ENCODE data around the gene IGF1.

GRCh38 chr12:102413396-102413795 lies 67.0 kb downstream of the IGF1 start:
- TF ChIP-seq, protein P1, sequence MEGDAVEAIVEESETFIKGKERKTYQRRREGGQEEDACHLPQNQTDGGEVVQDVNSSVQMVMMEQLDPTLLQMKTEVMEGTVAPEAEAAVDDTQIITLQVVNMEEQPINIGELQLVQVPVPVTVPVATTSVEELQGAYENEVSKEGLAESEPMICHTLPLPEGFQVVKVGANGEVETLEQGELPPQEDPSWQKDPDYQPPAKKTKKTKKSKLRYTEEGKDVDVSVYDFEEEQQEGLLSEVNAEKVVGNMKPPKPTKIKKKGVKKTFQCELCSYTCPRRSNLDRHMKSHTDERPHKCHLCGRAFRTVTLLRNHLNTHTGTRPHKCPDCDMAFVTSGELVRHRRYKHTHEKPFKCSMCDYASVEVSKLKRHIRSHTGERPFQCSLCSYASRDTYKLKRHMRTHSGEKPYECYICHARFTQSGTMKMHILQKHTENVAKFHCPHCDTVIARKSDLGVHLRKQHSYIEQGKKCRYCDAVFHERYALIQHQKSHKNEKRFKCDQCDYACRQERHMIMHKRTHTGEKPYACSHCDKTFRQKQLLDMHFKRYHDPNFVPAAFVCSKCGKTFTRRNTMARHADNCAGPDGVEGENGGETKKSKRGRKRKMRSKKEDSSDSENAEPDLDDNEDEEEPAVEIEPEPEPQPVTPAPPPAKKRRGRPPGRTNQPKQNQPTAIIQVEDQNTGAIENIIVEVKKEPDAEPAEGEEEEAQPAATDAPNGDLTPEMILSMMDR (IDR thresholded peaks at IDR 0.05) = no peak
- TF ChIP-seq POLR2A (IDR thresholded peaks at IDR 0.05) = no peak
